GM12878 (cell line): ENCODE data around the gene PDE6D. TPM values are rescaled to one million over a fixed set of nuclear protein-coding genes. Genes with fewer than 3 reads are reported as not detected.

Experiments used
- ATAC-seq: fragments of 200-7000 bp; cut with Tn5 transposase; 3 replicates; pipeline ENCODE4 v1.9.1; 2020; ENCODE audit warnings: mild to moderate bottlenecking, moderate library complexity
- BruUV-seq: library from RNA; stranded (reverse); fragments of 400-500 nt; replicated peaks from 2 replicates; lab custom pipeline; 2021; lab: Mats Ljungman, UMichigan
- CTCF ChIA-PET: fragments of 300-600 bp; sonication (Branson Sonifier 250); formaldehyde crosslinking; extraction: SDS; loops from one replicate; lab custom pipeline; 2021; ENCODE audit warnings: inconsistent platforms; lab: Yijun Ruan, JAX
- POLR2A ChIA-PET: fragments of 350-600 bp; formaldehyde crosslinking; extraction: SDS; loops from one replicate; lab custom pipeline; 2021; ENCODE audit warnings: inconsistent platforms; lab: Charles Lee
- RAD21 ChIA-PET: fragments of 300-600 bp; sonication (Branson Sonifier 250); formaldehyde crosslinking; loops from one replicate; lab custom pipeline; 2023; ENCODE audit warnings: antibody characterized with exemption; ENCODE audit not compliant: unreplicated experiment; lab: Charles Lee
- SMC1A ChIA-PET: fragments of 300-600 bp; sonication (Branson Sonifier 250); formaldehyde crosslinking; loops from one replicate; lab custom pipeline; 2023; ENCODE audit not compliant: unreplicated experiment, uncharacterized antibody; lab: Charles Lee
- DNase-seq: peaks from one replicate; pipeline ENCODE4 v3.0.0-alpha.2; 2011; ENCODE audit warnings: low read depth, low spot score
- FAIRE-seq: peaks from 3 replicates; lab custom pipeline; 2011; peaks lifted over from hg19 to GRCh38; lab: Jason Lieb, UNC
- H2AFZ ChIP-seq: 2 replicates; pipeline ENCODE4 v1.6.0; 2011; ENCODE audit warnings: low read depth, low read length, control low read depth; ENCODE audit not compliant: control insufficient read depth
- H3K27ac ChIP-seq: 2 replicates; pipeline ENCODE4 v1.5.1; 2011; ENCODE audit warnings: control low read depth; ENCODE audit not compliant: control insufficient read depth, insufficient read depth
- H3K27me3 ChIP-seq, 2 experiments: replicated peaks in 1 of 2; 2 replicates each; pipeline versions ENCODE4 v1.6.0 to v1.6.1; 2011; ENCODE audit warnings: low read length in 1 of 2; ENCODE audit not compliant: control insufficient read depth in 2 of 2, insufficient read depth in 2 of 2
- H3K36me3 ChIP-seq, 2 experiments: 2 replicates each; pipeline ENCODE4 v1.5.1; 2011; ENCODE audit warnings: low read length in 1 of 2; ENCODE audit not compliant: control insufficient read depth in 2 of 2, insufficient read depth in 2 of 2
- H3K4me1 ChIP-seq: 2 replicates; pipeline ENCODE4 v1.6.1; 2011; ENCODE audit warnings: mild to moderate bottlenecking, low read length, moderate library complexity, mixed read lengths; ENCODE audit not compliant: control insufficient read depth, insufficient read depth
- H3K4me2 ChIP-seq: 2 replicates; pipeline ENCODE4 v1.6.0; 2011; ENCODE audit warnings: control low read depth; ENCODE audit not compliant: control insufficient read depth, insufficient read depth
- H3K4me3 ChIP-seq: fragments of 200-600 bp; sonication (generic); 2 replicates; pipeline ENCODE4 v1.5.1; 2016
- H3K79me2 ChIP-seq: 2 replicates; pipeline ENCODE4 v1.6.0; 2011; ENCODE audit warnings: low read length; ENCODE audit not compliant: control insufficient read depth, insufficient read depth
- H3K9ac ChIP-seq: 2 replicates; pipeline ENCODE4 v1.8.0; 2011; ENCODE audit warnings: low read length, control low read depth, mixed read lengths; ENCODE audit not compliant: control insufficient read depth, insufficient read depth
- H3K9me3 ChIP-seq: replicated peaks from 3 replicates; pipeline ENCODE4 v1.5.1; 2011; ENCODE audit warnings: mild to moderate bottlenecking, low read length; ENCODE audit not compliant: control insufficient read depth, insufficient read depth
- H4K20me1 ChIP-seq: 2 replicates; pipeline ENCODE4 v1.6.0; 2011; ENCODE audit not compliant: control insufficient read depth, insufficient read depth
- IKZF2 ChIP-seq, 2 experiments: fragments of 450-650 bp; IDR thresholded peaks; 2 replicates each; pipeline ENCODE4 v1.6.1; 2017; ENCODE audit warnings: mild to moderate bottlenecking in 2 of 2, moderate library complexity in 2 of 2
- MLLT1 ChIP-seq: fragments of 450-650 bp; IDR thresholded peaks from 2 replicates; pipeline ENCODE4 v1.6.1; 2016; ENCODE audit warnings: mild to moderate bottlenecking
- WGBS: methylation state at CpG from one replicate; pipeline ENCODE4 v1.1.6; 2016; ENCODE audit warnings: low lambda C conversion rate; ENCODE audit not compliant: insufficient replicate concordance, insufficient coverage; ENCODE audit errors: missing lambda C conversion rate; 5-methylcytosine and 5-hydroxymethylcytosine counted together
- in situ Hi-C: fragments of 300-500 bp; cut with MboI; formaldehyde crosslinking; loops from 9 replicates; pipeline ENCODE4 v1.14.3; 2018; ENCODE audit warnings: mixed read lengths
- intact Hi-C: fragments of 100-400 bp; cut with micrococcal nuclease; formaldehyde crosslinking; loops from one replicate; pipeline ENCODE4 v1.14.2; 2022; ENCODE audit not compliant: unreplicated experiment
- polyA plus RNA-seq, 11 experiments: library from polyadenylated mRNA; depleted of rRNA in 4 of 11; unstranded in 6 of 11; stranded (reverse) in 5 of 11; fragments of >200 nt; fragmentation: Nextera tagmentation in 4 of 11; fragmentation: Illumina TruSeq in 1 of 11; extraction: Ambion mirVana in 4 of 11; extraction: Trizol in 1 of 11; gene quantifications; 1 replicate in 1 of 11; 2 replicates in 10 of 11; pipeline versions ENCODE4 v1.2.1 to v1.2.3, GENCODE V29; 2011 to 2016; ENCODE audit warnings: inconsistent platforms in 2 of 11, missing spikeins in 2 of 11, low read depth in 1 of 11
- total RNA-seq, 4 experiments: library from RNA; depleted of rRNA in 3 of 4; stranded (reverse); fragments of >200 nt in 3 of 4; fragmentation: Illumina TruSeq in 1 of 4; extraction: Trizol in 1 of 4; gene quantifications; 2 replicates each; pipeline versions ENCODE4 v1.2.1 to v1.2.3, GENCODE V29; 2013 to 2021
- TF ChIP-seq, protein P1 (sequence below), 3 experiments: IDR thresholded peaks in 2 of 3; conservative IDR thresholded peaks in 1 of 3; 2 replicates each; pipeline ENCODE4 v1.5.1; 2011; ENCODE audit warnings: low read depth in 3 of 3, low read length in 3 of 3, mild to moderate bottlenecking in 3 of 3, control low read depth in 2 of 3, moderate library complexity in 2 of 3, inconsistent platforms in 1 of 3, mixed read lengths in 1 of 3; ENCODE audit not compliant: control insufficient read depth in 2 of 3, insufficient read depth in 1 of 3; ENCODE audit errors: extremely low read depth in 1 of 3

PDE6D gene
- total and polyA plus RNA-seq, 10 of the 15 experiments (the other 5 are each of a cell fraction or from before 2014, with no cell fraction given), result 8.2 to 69.4 (median 56.2) TPM

DNA sequence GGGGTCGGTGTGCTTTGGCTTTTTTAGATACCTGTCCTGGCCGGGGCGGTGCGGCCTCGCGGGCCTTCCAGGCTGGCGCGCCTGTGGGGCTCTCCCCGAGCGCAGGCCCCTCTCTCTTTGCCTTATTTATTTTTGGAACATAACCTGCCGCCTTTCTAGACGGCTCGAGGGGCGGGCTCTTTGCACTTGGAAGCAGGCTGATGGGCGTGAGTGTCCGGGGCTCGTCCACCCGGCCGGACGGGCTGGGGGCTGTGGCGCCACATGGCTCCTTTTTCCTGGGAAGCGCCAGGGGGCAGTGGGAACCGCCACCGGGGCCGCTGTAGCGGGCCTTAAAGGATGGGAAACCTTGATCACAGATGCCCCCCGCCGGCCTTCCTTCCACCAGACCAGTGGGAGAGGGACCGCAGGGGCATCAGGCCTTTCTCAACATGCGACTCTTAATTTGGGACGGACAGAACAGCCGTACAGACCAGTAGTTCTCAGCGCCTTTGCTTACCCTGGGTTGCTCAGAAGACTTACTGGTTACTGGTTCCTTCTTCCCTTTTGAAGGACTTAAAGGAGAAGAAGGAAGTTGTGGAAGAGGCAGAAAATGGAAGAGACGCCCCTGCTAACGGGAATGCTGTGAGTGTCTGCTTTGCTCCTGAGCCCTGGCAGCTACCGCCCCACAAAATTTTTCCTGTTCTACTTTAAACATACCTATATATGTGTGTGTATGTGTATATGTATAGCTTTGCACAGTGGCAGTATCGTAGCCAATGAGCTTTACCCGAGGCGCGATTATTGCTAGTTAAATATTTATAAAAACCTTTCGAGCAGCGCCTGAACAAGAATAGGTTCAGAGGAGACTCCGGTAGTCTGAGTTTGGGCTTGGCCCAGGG lies 70.0 kb downstream of the PDE6D start:
- intact Hi-C loops, result no loop called here
- TF ChIP-seq MLLT1 (0 out of 2 replicates have a peak, but pooled peaks have one; percentile 44), IKZF2 (IDR thresholded peaks at IDR 0.05) (no peak)
- TF ChIP-seq, protein P1, sequence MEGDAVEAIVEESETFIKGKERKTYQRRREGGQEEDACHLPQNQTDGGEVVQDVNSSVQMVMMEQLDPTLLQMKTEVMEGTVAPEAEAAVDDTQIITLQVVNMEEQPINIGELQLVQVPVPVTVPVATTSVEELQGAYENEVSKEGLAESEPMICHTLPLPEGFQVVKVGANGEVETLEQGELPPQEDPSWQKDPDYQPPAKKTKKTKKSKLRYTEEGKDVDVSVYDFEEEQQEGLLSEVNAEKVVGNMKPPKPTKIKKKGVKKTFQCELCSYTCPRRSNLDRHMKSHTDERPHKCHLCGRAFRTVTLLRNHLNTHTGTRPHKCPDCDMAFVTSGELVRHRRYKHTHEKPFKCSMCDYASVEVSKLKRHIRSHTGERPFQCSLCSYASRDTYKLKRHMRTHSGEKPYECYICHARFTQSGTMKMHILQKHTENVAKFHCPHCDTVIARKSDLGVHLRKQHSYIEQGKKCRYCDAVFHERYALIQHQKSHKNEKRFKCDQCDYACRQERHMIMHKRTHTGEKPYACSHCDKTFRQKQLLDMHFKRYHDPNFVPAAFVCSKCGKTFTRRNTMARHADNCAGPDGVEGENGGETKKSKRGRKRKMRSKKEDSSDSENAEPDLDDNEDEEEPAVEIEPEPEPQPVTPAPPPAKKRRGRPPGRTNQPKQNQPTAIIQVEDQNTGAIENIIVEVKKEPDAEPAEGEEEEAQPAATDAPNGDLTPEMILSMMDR (IDR thresholded peaks at IDR 0.05 in 2 of 3, conservative IDR thresholded peaks at IDR 0.05 in 1 of 3; ENCODE audit: control insufficient read depth in 2 of 3, extremely low read depth in 1 of 3, insufficient read depth in 1 of 3, low read depth in 3 of 3, low read length in 3 of 3), result 0 out of 6 replicates have a peak, but pooled peaks of 1 of the 3 experiments have one; percentile 8
- TF ChIP-seq, all 136 proteins: peak for 2
- no peaks in the 10 kb centered on the region for H3K9me3 ChIP-seq
- peaks cover 8 to 25% of the 10 kb centered on the region in 2 experiments for H3K36me3 ChIP-seq
- peaks cover 13% of the 10 kb centered on the region for H3K4me1 ChIP-seq
- peak overlapping the region; percentile 99 for H3K9ac ChIP-seq
- in situ Hi-C loops, result no loop called here
- ChIA-PET POLR2A (interaction anchor here (7.2 to 7.3 kb wide), 2 partner anchors 37 to 98 kb away, joined by 58 to 102 read pairs; no protein-coding TSS in a partner anchor), RAD21 (interaction anchor here (1.3 to 11.7 kb wide), 3 partner anchors 9 to 98 kb away, joined by 3 to 463 read pairs (median 124); no protein-coding TSS in a partner anchor), SMC1A (interaction anchor here (0.5 to 16.5 kb wide), 4 partner anchors 19 to 100 kb away, joined by 3 to 343 read pairs (median 4); no protein-coding TSS in a partner anchor), CTCF (interaction anchor here (1.0 to 11.8 kb wide), 4 partner anchors 10 to 109 kb away, joined by 5 to 811 read pairs (median 102); no protein-coding TSS in a partner anchor)
- H3K79me2 ChIP-seq, result peaks cover 60% of the 10 kb centered on the region
- WGBS, result 1% methylated on average over 43 of the region's 43 CpGs
- peak overlapping the region; percentile 91 for H3K4me2 ChIP-seq
- H3K27ac ChIP-seq, result peak overlapping the region; percentile 76
- no peak for FAIRE-seq
- peak overlapping the region; percentile 86 for H3K4me3 ChIP-seq
- no peak overlapping the region for H2AFZ ChIP-seq
- no peaks in the 10 kb centered on the region for H3K27me3 ChIP-seq
- no peak for ATAC-seq
- no TSS peak for BruUV-seq
- DNase-seq, result no peak
- peaks cover 15% of the 10 kb centered on the region for H4K20me1 ChIP-seq
